Effector memory CD4-positive, alpha-beta T cell (primary cell): ENCODE results near the gene BANF2.

Source experiments
- DNase-seq, 3 donors: peaks; one replicate each; pipeline ENCODE4 v3.0.0-alpha.2; 2020
- H3K27ac ChIP-seq: 2 replicates; pipeline ENCODE4 v1.7.0; 2013; ENCODE audit warnings: mild to moderate bottlenecking, low read length, moderate library complexity; ENCODE audit not compliant: insufficient read depth, poor library complexity, severe bottlenecking
- H3K27me3 ChIP-seq: replicated peaks from 2 replicates; pipeline ENCODE4 v1.7.0; 2013; ENCODE audit warnings: mild to moderate bottlenecking, low read length; ENCODE audit not compliant: insufficient read depth, control insufficient read depth, poor library complexity, severe bottlenecking
- H3K36me3 ChIP-seq: 2 replicates; pipeline ENCODE4 v1.7.0; 2013; ENCODE audit warnings: mild to moderate bottlenecking, low read length, moderate library complexity; ENCODE audit not compliant: control insufficient read depth, insufficient read depth
- H3K4me1 ChIP-seq: 2 replicates; pipeline ENCODE4 v1.7.0; 2013; ENCODE audit warnings: low read length, mild to moderate bottlenecking; ENCODE audit not compliant: control insufficient read depth, insufficient read depth, poor library complexity, severe bottlenecking
- H3K4me3 ChIP-seq: 2 replicates; pipeline ENCODE4 v1.7.0; 2013; ENCODE audit warnings: low read length, low read depth, mild to moderate bottlenecking; ENCODE audit not compliant: insufficient read depth, poor library complexity, severe bottlenecking
- H3K9me3 ChIP-seq: 2 replicates; pipeline ENCODE4 v1.7.0; 2013; ENCODE audit warnings: mild to moderate bottlenecking, low read length, moderate library complexity; ENCODE audit not compliant: control insufficient read depth

Gene BANF2

GRCh38 chr20:17674722-17675518 is 24.8 kb upstream of the BANF2 start:
- Histone ChIP-seq H3K4me1 (no peaks in the 10 kb centered on the region), H3K9me3 (no peaks in the 10 kb centered on the region), H3K4me3 (no peak overlapping the region), H3K36me3 (no peaks in the 10 kb centered on the region), H3K27me3 (no peaks in the 10 kb centered on the region), H3K27ac (no peak overlapping the region)
- DNase-seq: no peak

GRCh38 chr20:17675519-17676377 is 24.0 kb upstream of the BANF2 start:
- Histone ChIP-seq H3K9me3 (no peaks in the 10 kb centered on the region), H3K27ac (no peak overlapping the region), H3K4me3 (no peak overlapping the region), H3K36me3 (no peaks in the 10 kb centered on the region), H3K27me3 (no peaks in the 10 kb centered on the region), H3K4me1 (peaks cover 7% of the 10 kb centered on the region)
- no peak for DNase-seq

- Histone ChIP-seq H3K4me1 (peaks cover 8% of the 10 kb centered on the region), H3K36me3 (no peaks in the 10 kb centered on the region), H3K27ac (no peak overlapping the region), H3K27me3 (no peaks in the 10 kb centered on the region), H3K4me3 (no peak overlapping the region), H3K9me3 (no peaks in the 10 kb centered on the region)
- no peak for DNase-seq
Measured at GRCh38 chr20:17676378-17676759, 23.4 kb upstream of the BANF2 start.

GRCh38 chr20:17676942-17677341 is 22.8 kb upstream of the BANF2 start:
- H3K9me3 ChIP-seq: no peaks in the 10 kb centered on the region
- peaks cover 8% of the 10 kb centered on the region for H3K4me1 ChIP-seq
- H3K36me3 ChIP-seq: no peaks in the 10 kb centered on the region
- H3K27me3 ChIP-seq: no peaks in the 10 kb centered on the region
- no peak overlapping the region for H3K4me3 ChIP-seq
- no peak for DNase-seq
- no peak overlapping the region for H3K27ac ChIP-seq

GRCh38 chr20:17678295-17678694 is 21.5 kb upstream of the BANF2 start:
- Histone ChIP-seq H3K36me3 (no peaks in the 10 kb centered on the region), H3K27ac (no peak overlapping the region), H3K4me3 (no peak overlapping the region), H3K4me1 (peaks cover 12% of the 10 kb centered on the region), H3K27me3 (no peaks in the 10 kb centered on the region), H3K9me3 (no peaks in the 10 kb centered on the region)
- no peak for DNase-seq

GRCh38 chr20:17678886-17679285 is 20.9 kb upstream of the BANF2 start:
- H3K27me3 ChIP-seq: no peaks in the 10 kb centered on the region
- H3K4me3 ChIP-seq: no peak overlapping the region
- H3K9me3 ChIP-seq: no peaks in the 10 kb centered on the region
- H3K27ac ChIP-seq: no peak overlapping the region
- no peak for DNase-seq
- no peaks in the 10 kb centered on the region for H3K36me3 ChIP-seq
- peaks cover 12% of the 10 kb centered on the region for H3K4me1 ChIP-seq

GRCh38 chr20:17679941-17680835 is 19.6 kb upstream of the BANF2 start:
- H3K27ac ChIP-seq: peak overlapping the region; percentile 4
- H3K4me3 ChIP-seq: peak overlapping the region; percentile 34
- H3K4me1 ChIP-seq: peaks cover 12% of the 10 kb centered on the region
- H3K36me3 ChIP-seq: no peaks in the 10 kb centered on the region
- no peaks in the 10 kb centered on the region for H3K9me3 ChIP-seq
- no peaks in the 10 kb centered on the region for H3K27me3 ChIP-seq
- DNase-seq: no peak

GRCh38 chr20:17680836-17681725 is 18.7 kb upstream of the BANF2 start:
- H3K4me1 ChIP-seq: peaks cover 12% of the 10 kb centered on the region
- peak overlapping the region; percentile 68 for H3K4me3 ChIP-seq
- H3K27ac ChIP-seq: no peak overlapping the region
- H3K27me3 ChIP-seq: no peaks in the 10 kb centered on the region
- no peaks in the 10 kb centered on the region for H3K9me3 ChIP-seq
- peak; percentile 59 to 70 (median 61) for DNase-seq
- no peaks in the 10 kb centered on the region for H3K36me3 ChIP-seq

- peak overlapping the region; percentile 34 for H3K27ac ChIP-seq
- H3K4me1 ChIP-seq: peaks cover 12% of the 10 kb centered on the region
- peak overlapping the region; percentile 77 for H3K4me3 ChIP-seq
- no peaks in the 10 kb centered on the region for H3K36me3 ChIP-seq
- DNase-seq: no peak
- H3K27me3 ChIP-seq: no peaks in the 10 kb centered on the region
- peaks cover 2% of the 10 kb centered on the region for H3K9me3 ChIP-seq
Measured at GRCh38 chr20:17681726-17682102, 18.1 kb upstream of the BANF2 start.
